Measurements from ENCODE around the gene COX6A2.

DNA sequence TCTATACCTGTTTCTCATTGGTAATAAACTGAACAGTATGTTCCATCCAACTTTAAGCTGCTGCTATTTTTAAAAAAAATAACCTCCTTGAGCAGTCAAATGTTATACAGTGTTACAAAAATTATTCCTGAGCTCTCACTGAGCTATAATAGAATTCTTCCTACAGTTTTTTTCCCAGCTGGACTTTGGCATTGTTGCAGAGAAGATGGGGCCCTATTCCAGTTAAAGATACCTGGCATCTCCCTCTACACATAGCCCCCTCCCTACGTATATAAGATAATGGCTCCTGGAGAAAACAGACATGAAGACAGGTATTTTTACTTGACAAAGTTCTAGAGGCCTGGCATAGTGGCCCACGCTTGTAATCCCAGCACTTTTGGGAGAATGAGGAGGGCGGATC lies 1.6 kb upstream of the COX6A2 start:
- TF ChIP-seq RCOR1 (IDR thresholded peaks at IDR 0.05; ENCODE audit: low read length) = no peak
- TF ChIP-seq RXRA (IDR thresholded peaks at IDR 0.05; ENCODE audit: borderline replicate concordance, low read depth) = no peak
- no peak for TF ChIP-seq TAF1 (IDR thresholded peaks at IDR 0.05; ENCODE audit: borderline replicate concordance, low read depth, low read length)
